HG03280 (cell line): Measurements from ENCODE around the gene CAMTA1.

Experiments used
- ATAC-seq: cut with Tn5 transposase; IDR thresholded peaks from one replicate; pipeline ENCODE4 v1.9.1; 2021; ENCODE audit warnings: mild to moderate bottlenecking, moderate library complexity; ENCODE audit not compliant: unreplicated experiment

Gene CAMTA1

GRCh38 chr1:6996866-6997265, 211.6 kb downstream of the CAMTA1 start:
- no peak for ATAC-seq

- no peak for ATAC-seq
Measured at GRCh38 chr1:6998267-6998666, 213.0 kb downstream of the CAMTA1 start.

- ATAC-seq: no peak
Measured at GRCh38 chr1:6999826-7000225, 214.6 kb downstream of the CAMTA1 start.

GRCh38 chr1:7000720-7001119, 215.5 kb downstream of the CAMTA1 start:
- no peak for ATAC-seq

- ATAC-seq: no peak
Measured at GRCh38 chr1:7002728-7003127, 217.5 kb downstream of the CAMTA1 start.

- ATAC-seq: no peak
Measured at GRCh38 chr1:7003676-7004075, 218.4 kb downstream of the CAMTA1 start.

- ATAC-seq: no peak
Measured at GRCh38 chr1:7004181-7004580, 218.9 kb downstream of the CAMTA1 start.

- ATAC-seq: no peak
Measured at GRCh38 chr1:7005762-7006161, 220.5 kb downstream of the CAMTA1 start.

GRCh38 chr1:7006996-7007871, 222.0 kb downstream of the CAMTA1 start:
- no peak for ATAC-seq

GRCh38 chr1:7007902-7008301, 222.6 kb downstream of the CAMTA1 start:
- ATAC-seq: no peak

- no peak for ATAC-seq
Measured at GRCh38 chr1:7008331-7008730, 223.1 kb downstream of the CAMTA1 start.

GRCh38 chr1:7008975-7009740, 223.9 kb downstream of the CAMTA1 start:
- ATAC-seq: no peak

- ATAC-seq: no peak
Measured at GRCh38 chr1:7009741-7010525, 224.7 kb downstream of the CAMTA1 start.

GRCh38 chr1:7010534-7011200, 225.4 kb downstream of the CAMTA1 start:
- no peak for ATAC-seq

- ATAC-seq: no peak
Measured at GRCh38 chr1:7011826-7012225, 226.6 kb downstream of the CAMTA1 start.

- ATAC-seq: no peak
Measured at GRCh38 chr1:7012461-7012924, 227.2 kb downstream of the CAMTA1 start.

- no peak for ATAC-seq
Measured at GRCh38 chr1:7013833-7014639, 228.8 kb downstream of the CAMTA1 start.

- no peak for ATAC-seq
Measured at GRCh38 chr1:7014640-7014930, 229.3 kb downstream of the CAMTA1 start.

GRCh38 chr1:7015022-7015421, 229.8 kb downstream of the CAMTA1 start:
- ATAC-seq: no peak

GRCh38 chr1:7018351-7018750, 233.1 kb downstream of the CAMTA1 start:
- no peak for ATAC-seq
